HG03457 (cell line): ENCODE data around the gene DEPDC1B.
"Not testable (repeated sequence)": the region's sequence is repeated elsewhere in the genome, so short reads cannot be mapped to it uniquely, and the experiment has no call there.

Experiments used
- ATAC-seq: cut with Tn5 transposase; IDR thresholded peaks from one replicate; pipeline ENCODE4 v1.9.1; 2021; ENCODE audit warnings: moderate number of reproducible peaks; ENCODE audit not compliant: unreplicated experiment

Gene DEPDC1B

DNA sequence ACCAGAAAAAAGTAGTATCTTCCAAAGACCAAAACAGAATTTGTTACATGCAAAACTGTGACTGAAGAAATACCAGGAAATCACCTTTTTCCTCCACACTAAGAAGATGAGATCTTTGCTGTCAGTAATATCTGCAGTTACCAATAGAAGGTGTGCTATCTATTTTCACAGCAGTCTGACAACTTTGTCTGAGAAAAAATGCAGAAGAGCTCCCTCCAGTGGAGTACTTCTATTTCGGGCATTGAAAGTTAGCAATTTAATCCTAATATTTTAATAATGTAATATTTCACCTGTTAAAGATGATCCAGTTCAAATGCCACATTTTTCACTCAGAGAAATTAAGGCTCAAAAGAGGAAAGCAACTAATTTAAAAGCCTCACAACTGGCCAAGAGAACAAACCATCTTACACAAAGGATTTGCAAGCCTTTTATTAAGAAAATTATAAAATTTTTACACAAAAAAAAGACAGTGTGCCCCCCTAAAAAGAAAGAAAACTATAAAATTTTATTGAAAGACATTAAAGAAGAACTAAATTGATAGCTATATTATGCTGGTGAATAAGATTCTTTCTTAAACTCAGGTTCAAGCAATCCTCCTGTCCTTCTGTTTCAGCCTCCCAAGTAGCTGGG lies 50.6 kb downstream of the DEPDC1B start:
- ATAC-seq = peak; percentile 75

DNA sequence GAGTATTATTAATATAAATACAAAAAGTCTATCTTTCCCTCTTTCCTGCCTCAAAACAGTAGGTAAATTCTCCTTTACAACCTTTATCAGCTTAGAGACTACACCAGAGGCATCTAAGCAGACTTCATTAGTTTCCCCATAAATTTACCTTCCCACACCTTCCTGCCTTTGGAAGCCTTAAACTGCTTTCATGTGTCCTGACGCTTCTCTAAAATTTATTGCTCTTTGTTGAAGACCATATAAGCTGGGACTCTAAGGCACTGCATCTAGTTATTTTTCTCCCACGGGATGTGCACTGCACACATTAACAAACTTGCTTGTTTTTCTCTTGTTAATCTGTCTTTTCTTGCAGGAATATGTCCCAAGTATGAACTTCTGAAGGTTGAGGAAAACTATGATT lies 51.8 kb downstream of the DEPDC1B start:
- no peak for ATAC-seq

DNA sequence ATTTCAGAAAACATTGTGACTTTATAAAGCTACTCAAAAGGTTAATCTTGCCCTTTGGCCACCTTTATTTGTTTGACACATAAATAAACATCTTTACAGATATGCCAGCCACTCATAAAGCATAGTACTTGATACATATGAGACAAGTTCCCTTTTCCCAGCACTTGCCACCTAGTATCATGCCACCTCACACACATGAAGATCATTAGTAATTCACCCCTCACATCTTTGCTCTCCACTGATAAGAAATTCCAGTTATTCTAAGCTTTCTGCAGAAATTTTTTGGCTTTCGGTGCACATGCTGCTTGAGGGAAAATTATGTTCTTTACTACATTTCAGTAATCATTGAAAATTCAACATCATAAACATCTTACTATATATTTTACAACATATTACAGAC lies 59.1 kb downstream of the DEPDC1B start:
- no peak for ATAC-seq

DNA sequence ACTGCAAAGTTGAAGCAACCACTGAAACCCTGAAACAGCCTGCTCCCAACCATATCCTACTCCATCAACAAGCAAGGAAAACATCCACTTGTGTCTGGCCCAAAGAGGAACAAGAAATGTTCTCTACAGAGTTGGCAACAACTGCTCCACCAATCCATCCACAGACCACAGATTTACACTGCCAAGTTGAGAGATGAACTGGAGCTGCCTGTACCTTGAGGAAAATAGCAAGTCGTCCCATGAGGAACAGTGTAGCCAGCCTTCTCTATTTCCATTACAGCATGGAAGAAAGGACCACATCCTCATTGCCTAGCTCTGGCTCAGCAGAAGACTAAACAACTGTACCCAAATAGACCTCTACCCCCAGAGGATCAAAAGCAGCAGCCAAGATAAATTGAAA lies 60.4 kb downstream of the DEPDC1B start:
- ATAC-seq = no peak

DNA sequence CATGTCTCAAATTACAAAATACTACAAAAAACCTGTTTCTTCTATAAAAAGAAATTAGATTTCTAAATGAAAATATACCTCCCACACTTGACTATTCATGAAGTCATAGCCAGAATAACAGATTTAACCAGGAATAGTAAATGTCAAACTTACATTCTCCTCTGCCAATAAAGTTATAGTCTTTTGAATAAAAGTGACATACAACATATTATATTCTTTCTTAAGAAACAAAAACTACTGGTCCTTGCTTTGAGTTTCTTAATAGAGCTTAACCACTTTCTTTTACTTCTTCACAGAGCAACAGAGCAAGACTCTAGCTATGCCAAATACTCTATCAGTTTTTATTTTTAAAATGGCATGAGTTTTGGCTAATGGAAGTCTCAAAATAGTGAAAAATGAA lies 61.7 kb downstream of the DEPDC1B start:
- no peak for ATAC-seq

DNA sequence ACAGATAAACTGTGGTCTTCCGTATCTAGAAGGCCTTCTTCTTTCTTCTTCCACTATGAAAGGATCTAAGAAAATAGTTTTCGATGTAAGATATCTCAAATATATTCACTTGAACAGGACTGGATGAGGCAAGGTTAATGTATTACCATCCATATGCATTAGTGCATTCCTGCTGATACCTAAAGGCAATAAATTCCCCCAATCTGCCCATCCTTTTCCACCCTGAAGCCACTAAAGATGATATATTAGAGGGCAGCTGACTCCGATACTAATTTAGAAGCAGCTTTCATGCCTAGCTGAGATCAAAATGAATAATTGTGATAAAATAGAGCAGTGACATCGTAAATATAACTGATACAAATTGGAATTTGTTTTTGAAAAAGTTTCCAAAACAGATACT lies 63.3 kb downstream of the DEPDC1B start:
- no peak for ATAC-seq

DNA sequence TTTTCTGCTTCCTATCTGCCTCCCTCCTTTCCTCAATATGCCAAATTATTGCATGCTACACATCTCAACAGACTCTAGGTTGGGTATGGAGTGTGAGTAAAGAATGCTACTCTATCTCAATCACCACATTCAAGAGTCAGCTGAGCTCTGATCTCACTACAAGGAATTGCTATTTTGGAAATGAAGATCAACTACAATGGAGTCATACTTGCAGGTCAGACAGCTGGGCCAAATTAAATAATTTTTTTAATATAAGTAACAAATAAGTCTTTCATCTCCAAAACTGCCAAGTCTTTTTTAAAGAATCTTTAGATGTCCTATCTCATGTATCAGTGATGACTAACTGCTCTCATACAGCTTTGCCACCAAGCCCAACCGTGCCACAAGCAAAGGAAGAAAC lies 64.0 kb downstream of the DEPDC1B start:
- no peak for ATAC-seq

DNA sequence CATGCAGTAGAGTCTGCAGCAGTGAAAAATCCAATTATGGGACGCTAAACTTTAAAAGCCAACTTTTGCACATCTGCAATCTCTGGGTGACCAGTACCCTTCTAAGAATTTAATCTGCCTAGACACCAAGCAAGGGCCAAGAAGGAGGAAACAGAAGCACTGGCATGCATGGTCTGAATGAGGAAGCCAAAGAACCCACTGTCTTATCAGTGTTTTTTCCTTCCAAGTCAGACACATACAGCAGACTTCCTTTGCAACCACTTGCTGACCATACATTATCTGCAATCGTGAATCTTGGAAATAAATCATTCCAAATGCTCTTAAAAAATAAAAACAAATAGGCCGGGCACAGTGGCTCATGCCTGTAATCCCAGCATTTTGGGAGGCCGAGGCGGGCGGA lies 65.9 kb downstream of the DEPDC1B start:
- ATAC-seq = no peak

DNA sequence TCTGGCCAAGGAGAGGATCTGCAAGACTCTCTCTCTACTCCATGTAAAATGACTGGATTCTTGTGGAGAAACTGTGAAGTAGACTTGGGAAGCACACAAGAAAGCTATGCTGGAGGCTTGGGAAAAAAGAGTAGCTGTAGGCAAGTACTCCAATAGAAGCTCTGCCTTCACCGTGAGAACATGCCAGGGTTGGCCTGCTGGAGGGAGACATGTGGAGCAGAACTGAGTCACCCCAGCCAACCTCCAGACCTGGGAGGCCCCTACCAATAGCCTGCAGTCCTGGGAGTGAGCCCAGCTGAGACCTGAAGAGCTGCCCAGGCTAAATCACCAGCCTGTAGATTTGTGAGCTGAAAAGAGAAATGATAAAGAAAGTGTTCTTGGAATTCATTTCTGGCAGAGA lies 66.6 kb downstream of the DEPDC1B start:
- no peak for ATAC-seq

DNA sequence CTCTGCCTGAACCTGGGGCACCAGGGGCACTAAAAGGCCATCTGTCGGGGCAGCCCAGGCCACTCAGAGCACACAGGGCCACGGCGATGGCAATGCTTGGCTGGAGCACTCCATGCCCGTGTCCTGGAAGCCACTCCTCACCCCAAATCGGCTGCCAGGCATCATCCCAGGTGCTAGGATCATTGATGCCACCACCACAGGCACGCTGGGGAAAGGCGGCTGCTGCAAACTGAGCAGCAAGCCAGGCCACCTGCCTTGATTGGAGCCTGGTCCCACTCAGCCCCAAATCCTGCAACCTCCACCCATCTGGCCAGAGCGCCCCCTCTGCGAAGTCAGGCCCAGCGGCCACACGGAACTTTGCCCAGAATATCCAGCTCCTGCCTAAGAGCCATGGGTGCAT lies 67.8 kb downstream of the DEPDC1B start:
- no peak for ATAC-seq

DNA sequence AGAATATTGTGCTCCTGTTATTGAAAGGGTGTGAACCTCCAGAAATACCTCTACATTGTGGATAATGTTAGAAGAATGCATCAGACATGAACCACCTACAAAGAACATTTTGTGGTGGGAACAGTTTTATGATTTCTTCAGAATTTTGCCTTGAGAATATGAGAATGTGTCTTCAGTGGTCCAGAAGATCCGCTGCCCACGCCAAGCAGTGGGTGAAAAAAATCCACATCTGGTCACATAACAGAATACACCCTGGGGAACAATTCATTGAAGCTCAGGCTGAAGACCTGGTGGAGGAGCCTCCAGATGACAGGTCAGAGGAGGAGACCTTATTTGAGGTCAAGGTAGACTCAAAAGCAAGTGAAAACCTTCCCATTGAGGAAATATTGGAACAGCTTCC lies 69.1 kb downstream of the DEPDC1B start:
- no peak for ATAC-seq

DNA sequence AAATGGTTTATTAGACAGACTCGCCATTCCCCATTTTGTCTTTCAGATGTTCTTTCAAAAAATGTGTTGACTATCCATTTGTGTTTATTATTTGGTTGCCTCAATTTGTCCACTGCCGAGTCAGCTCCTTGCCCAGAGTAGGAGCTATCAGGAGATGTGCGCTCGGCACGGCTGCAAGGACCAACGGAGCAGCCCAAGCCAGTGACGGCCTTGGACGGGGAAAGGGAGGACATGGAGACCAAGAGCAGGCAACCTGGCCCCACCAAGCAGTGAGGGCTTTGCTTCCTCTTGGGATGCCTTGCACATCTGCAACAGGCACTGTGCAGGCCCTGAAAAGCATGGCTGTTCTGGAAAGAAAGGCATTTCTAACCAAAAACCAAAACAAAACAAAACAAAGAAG lies 69.8 kb downstream of the DEPDC1B start:
- ATAC-seq = no peak

DNA sequence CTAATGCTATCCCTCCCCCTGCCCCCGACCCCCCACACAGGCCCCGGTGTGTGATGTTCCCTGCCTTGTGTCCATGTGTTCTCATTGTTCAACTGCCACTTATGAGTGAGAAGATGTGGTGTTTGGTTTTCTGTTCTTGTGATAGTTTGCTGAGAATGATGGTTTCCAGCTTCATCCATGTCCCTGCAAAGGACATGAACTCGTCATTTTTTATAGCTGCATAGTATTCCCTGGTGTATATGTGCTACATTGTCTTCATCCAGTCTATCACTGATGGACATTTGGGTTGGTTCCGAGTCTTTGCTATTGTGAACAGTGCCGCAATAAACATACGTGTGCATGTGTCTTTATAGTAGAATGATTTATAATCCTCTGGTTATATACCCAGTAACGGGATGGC lies 75.1 kb downstream of the DEPDC1B start:
- not testable (repeated sequence) for ATAC-seq

DNA sequence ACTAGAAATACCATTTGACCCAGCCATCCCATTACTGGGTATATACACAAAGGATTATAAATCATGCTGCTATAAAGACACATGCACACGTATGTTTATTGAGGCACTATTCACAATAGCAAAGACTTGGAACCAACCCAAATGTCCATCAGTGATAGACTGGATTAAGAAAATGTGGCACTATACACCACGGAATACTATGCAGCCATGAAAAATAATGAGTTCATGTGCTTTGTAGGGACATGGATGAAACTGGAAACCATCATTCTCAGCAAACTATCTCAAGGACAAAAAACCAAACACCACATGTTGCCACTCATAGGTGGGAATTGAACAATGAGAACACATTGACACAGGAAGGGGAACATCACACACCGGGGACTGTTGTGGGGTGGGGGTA lies 79.2 kb downstream of the DEPDC1B start:
- ATAC-seq = not testable (repeated sequence)

DNA sequence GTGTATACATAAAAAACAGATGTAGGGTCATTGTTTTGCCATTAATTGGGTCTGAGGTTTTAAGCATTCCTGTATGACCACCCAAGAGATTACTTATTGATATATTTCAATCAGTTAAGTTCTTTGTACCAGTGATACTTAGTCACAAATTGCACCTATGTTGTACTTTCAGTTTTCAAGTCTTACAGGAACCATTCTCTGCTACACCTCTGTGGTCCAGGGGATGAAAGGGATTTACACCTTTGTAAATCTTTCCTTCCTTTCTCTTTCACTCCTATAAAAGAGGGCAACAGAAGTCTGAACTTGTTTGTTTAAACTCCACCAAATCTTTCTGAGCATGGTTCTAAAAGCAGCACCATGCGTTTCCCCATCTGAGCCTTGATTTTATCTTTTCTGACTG lies 86.1 kb downstream of the DEPDC1B start:
- ATAC-seq = no peak

DNA sequence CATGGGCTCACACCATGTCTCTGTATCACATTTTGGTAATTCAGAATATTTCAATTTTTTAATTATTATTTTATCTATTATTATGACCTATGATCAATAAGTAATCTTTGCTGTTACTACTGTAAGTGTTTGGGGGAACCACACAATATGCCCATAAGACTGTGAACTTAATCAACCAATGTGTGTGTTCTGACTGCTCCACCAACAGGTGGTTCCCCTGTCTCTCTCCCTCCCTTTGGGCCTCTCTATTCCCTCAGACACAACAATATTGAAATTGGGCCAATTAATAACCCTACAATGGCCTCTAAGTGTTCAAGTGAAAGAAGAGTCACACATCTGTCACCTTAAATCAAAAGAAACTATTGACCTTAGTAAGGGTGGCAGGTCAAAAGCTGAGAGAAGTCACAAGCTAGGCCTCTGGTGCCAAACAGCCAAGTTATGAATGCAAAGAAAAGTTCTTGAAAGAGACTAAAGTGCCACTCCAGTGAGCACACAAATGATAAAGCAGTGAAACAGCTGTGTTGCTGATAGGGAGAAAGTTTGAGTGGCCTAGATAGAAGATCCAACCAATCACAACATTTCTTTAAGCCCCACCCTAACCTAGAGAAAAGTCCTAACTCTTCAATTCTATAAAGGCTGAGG lies 88.7 kb downstream of the DEPDC1B start:
- ATAC-seq = no peak

DNA sequence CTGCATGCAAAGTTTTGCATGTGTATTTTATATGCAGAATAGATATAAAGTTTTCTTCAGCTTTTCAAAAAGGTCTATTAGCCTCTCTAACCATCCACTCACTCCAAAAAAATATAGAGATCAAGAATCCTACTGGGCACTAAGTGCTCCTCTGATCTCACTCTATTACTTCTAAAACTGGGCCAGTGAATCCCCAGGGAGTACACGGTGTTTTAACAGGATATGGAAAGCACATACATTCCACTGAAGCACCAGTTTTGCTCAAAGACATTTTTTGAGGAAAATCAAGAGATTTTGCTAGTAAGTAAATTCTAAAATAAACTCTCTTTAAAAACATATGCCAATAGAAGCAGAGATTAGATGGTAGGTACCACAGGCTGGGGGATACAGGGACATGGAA lies 95.2 kb downstream of the DEPDC1B start:
- ATAC-seq = no peak

DNA sequence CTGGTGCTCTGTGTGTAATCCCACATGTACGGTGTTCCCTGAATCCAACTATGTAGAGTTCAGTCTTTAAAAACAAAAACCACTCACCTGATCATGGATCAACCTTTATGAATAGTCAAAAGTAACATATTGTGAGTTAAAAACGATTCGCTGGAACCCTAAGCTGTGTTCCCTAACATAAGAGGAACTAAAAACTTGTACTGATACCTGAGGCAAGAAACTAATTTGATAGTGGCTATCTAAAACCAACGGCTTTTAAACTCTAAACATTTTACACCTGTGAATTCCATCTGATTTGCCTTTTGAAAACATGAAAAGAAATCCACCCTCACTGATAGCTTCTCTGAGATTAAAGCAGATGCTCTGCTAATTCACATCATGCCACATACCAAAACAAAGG lies 101.5 kb downstream of the DEPDC1B start:
- peak; percentile 49 for ATAC-seq

DNA sequence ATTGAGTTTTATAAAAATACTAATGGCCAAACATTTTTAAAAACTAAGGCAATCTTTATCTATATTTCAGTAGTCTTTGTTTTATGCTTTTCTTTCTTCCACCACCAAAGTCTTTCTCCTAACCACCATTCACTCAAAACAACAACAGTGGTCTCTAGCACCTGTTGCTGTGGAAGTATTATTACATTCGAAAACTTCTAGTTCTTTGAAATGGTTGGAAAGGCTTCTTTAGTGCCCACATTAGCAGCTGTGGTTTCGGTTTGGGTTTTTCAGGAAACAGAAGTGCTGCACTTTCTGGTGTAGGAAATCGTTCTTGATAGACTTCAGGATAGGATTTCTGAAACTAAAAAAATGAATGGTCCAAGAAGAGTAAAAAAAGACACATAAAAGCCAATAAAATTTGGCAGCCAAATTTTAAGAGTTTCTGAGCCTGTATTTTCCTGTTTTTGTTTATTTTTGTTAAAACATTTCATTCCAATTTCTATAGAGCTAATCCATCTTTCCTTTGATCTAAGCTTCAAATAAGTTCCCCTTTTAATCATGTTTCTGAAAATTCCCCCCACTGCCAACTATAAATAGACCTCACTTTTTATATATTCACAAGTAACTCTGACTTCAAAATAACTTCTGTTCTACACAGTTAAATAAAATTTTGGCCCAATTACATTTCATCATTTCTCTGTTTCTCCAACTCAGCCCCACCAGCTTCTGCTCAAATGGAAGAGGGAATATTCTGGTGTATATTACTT lies 102.2 kb downstream of the DEPDC1B start:
- ATAC-seq = peak; percentile 68

DNA sequence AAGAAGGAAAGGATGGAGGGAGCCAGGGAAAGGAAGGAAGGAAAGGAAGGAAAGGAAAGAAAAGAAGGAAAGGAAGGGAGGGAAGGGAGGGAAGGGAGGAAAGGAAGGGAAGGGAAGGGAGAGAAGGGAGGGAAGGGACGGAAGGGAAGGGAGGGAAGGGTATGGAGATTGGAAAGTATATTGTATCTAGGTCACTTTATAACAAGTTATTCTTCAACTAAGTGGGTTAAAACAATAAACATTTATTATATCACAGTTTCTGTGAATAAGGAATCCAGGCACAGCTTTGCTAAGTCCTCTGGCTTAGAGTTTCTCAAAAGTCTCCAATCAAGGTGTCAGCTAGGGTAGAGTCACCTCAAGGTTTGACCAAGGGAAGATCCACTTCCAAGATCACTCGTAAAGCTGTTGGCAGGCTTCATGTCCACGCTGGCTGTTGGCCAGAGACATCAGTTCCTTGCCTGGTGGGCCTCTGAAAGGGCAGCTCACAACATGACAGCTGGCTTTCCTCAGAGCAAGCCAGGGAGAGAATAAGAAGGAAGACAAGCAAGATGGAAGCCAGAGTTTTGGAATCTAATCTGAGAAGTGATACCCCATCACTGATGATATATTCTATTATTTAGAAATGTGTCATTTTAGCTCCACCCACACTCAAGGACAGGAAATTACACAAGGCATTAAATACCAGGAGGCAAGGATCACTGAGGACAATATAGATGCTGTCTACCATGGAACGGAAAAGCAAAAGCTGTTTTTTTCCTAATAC lies 105.1 kb downstream of the DEPDC1B start:
- ATAC-seq = no peak

DNA sequence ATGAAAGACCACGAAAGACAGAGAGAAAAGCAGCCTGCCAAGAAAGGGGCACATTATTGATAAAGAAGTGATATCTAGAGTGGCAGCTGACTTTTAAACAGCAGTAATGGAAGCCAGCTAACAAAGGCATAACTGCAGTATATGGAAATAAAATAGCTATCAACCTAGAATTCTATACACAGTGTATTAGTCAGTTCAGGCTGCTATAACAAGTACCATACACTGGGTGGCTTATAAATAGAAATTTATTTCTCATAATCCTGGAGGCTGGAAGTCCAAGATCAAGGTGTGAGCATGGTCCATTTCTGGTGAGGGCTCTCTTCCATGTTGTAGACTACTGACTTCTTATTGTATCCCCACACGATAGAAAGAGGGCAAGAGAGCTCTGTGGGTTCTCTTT lies 109.8 kb downstream of the DEPDC1B start:
- no peak for ATAC-seq

DNA sequence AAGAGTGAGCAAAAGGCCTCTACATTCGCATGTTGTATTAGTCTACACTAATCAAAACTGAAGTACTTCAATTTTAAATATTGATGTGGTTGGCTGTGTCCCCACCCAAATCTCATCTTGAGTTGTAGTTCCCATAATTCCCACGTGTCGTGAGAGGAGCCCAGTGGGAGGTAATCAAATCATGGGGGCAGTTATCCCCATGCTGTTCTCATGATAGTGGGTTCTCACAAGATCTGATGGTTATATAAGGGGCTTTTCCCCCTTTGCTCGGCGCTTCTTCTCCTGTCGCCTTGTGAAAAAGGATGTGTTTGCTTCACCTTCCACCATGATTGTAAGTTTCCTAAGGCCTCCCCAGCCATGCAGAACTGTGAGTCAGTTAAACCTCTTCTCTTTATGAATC lies 112.7 kb downstream of the DEPDC1B start:
- ATAC-seq = not testable (repeated sequence)
